Hematopoietic multipotent progenitor cell treated with erythropoietin and hydrocortisone succinate and interleukin-3 and kit ligand, for 4 days (in vitro differentiated cells): ENCODE measurements around the gene TUBB2B.

Source experiments
- DNase-seq: peaks from one replicate; pipeline ENCODE4 v3.0.0-alpha.2; 2015

TUBB2B gene

GRCh38 chr6:3227363-3228045 lies at the start of gene TUBB2B:
Gene TUBB2B, minus strand, starts transcription at chr6:3227653. Its CDS starts 110 bp downstream, at chr6:3227543.
- DNase-seq = no peak

- no peak for DNase-seq
These were observed 49.8 kb upstream of the TUBB2B start for GRCh38 chr6:3277251-3277650.

- DNase-seq = no peak
These were observed 49.0 kb upstream of the TUBB2B start for GRCh38 chr6:3276174-3277167.

- no peak for DNase-seq
These were observed 46.5 kb upstream of the TUBB2B start for GRCh38 chr6:3273707-3274521.

GRCh38 chr6:3272911-3273547 lies 45.6 kb upstream of the TUBB2B start:
- no peak for DNase-seq

- no peak for DNase-seq
These were observed 44.3 kb upstream of the TUBB2B start for GRCh38 chr6:3271756-3272155.

- no peak for DNase-seq
These were observed 42.8 kb upstream of the TUBB2B start for GRCh38 chr6:3270258-3270657.

- DNase-seq = no peak
These were observed 42.0 kb upstream of the TUBB2B start for GRCh38 chr6:3269281-3269975.

- no peak for DNase-seq
These were observed 41.2 kb upstream of the TUBB2B start for GRCh38 chr6:3268680-3269079.

GRCh38 chr6:3267162-3267561 lies 39.7 kb upstream of the TUBB2B start:
- DNase-seq = no peak

- no peak for DNase-seq
These were observed 38.7 kb upstream of the TUBB2B start for GRCh38 chr6:3266170-3266569.

GRCh38 chr6:3265671-3266070 lies 38.2 kb upstream of the TUBB2B start:
- no peak for DNase-seq

GRCh38 chr6:3264356-3264755 lies 36.9 kb upstream of the TUBB2B start:
- DNase-seq = no peak

GRCh38 chr6:3263096-3263495 lies 35.6 kb upstream of the TUBB2B start:
- peak; percentile 20 for DNase-seq

- no peak for DNase-seq
These were observed 34.5 kb upstream of the TUBB2B start for GRCh38 chr6:3261921-3262320.

GRCh38 chr6:3261518-3261820 lies 34.0 kb upstream of the TUBB2B start:
- no peak for DNase-seq

GRCh38 chr6:3260772-3261517 lies 33.5 kb upstream of the TUBB2B start:
- no peak for DNase-seq

GRCh38 chr6:3260296-3260695 lies 32.8 kb upstream of the TUBB2B start:
- DNase-seq = no peak

- peak; percentile 75 for DNase-seq
These were observed 32.1 kb upstream of the TUBB2B start for GRCh38 chr6:3259491-3259958.

GRCh38 chr6:3258720-3259490 lies 31.5 kb upstream of the TUBB2B start, which contains the start of gene PSMG4:
Gene PSMG4, plus strand, starts transcription at chr6:3258947. Its CDS starts 76 bp downstream, at chr6:3259023.
- peak; percentile 95 for DNase-seq
